HCT116 (cell line): Measurements from ENCODE around the gene ARRDC3. TPM values are rescaled to one million over a fixed set of nuclear protein-coding genes. Genes with fewer than 3 reads are reported as not detected.
"Not testable (repeated sequence)": the region's sequence is repeated elsewhere in the genome, so short reads cannot be mapped to it uniquely, and the experiment has no call there.

Source experiments
- ATAC-seq: fragments of 200-7000 bp; cut with Tn5 transposase; 2 replicates; pipeline ENCODE4 v1.9.1; 2020; ENCODE audit warnings: mild to moderate bottlenecking, moderate library complexity
- BruUV-seq: library from RNA; stranded (reverse); fragments of 400-500 nt; replicated peaks from 2 replicates; lab custom pipeline; 2021; lab: Mats Ljungman, UMichigan
- CTCF ChIA-PET: fragments of 300-600 bp; sonication (Branson Sonifier 250); formaldehyde crosslinking; loops from one replicate; lab custom pipeline; 2021; ENCODE audit warnings: antibody characterized with exemption; lab: Charles Lee
- POLR2A ChIA-PET: fragments of 300-600, 350-600 bp; sonication (Branson Sonifier 250); formaldehyde crosslinking; loops from one replicate; lab custom pipeline; 2021; ENCODE audit warnings: antibody characterized with exemption; lab: Charles Lee
- RAD21 ChIA-PET, 2 experiments: fragments of 300-600 bp; sonication (Branson Sonifier 250); formaldehyde crosslinking; loops; one replicate each; lab custom pipeline; 2023; ENCODE audit warnings: low total read pairs in 2 of 2; ENCODE audit not compliant: uncharacterized antibody in 2 of 2, unreplicated experiment in 2 of 2, low non-redundant PET in 1 of 2; lab: Charles Lee
- DNase-seq: peaks from one replicate; pipeline ENCODE4 v3.0.0-alpha.2; 2010; ENCODE audit warnings: low read depth, low spot score
- H2AFZ ChIP-seq: fragments of 200-600 bp; shearing (Covaris generic), sonication (generic); 2 replicates; pipeline ENCODE4 v1.6.1; 2017; ENCODE audit warnings: low read depth, mixed run types, mixed read lengths, antibody characterized with exemption, low read length; ENCODE audit not compliant: poor library complexity, severe bottlenecking
- H3K27ac ChIP-seq: 2 replicates; pipeline ENCODE4 v1.5.1; 2012; ENCODE audit warnings: low read depth, low read length
- H3K27me3 ChIP-seq: fragments of 200-600 bp; sonication (generic); 2 replicates; pipeline ENCODE4 v1.6.1; 2016; ENCODE audit warnings: mixed run types, low read length, mixed read lengths; ENCODE audit not compliant: insufficient read depth
- H3K36me3 ChIP-seq, 2 experiments: fragments of 200-500 bp in 1 of 2; fragments of 200-600 bp in 1 of 2; sonication (Bioruptor generic) in 1 of 2; sonication (generic) in 1 of 2; 2 replicates each; pipeline versions ENCODE4 v1.5.1 to v1.6.1; 2014 to 2016; ENCODE audit warnings: low read length in 2 of 2, inconsistent platforms in 1 of 2, mixed read lengths in 1 of 2, mixed run types in 1 of 2; ENCODE audit not compliant: insufficient read depth in 2 of 2, control insufficient read depth in 1 of 2
- H3K4me1 ChIP-seq, 2 experiments: fragments of 200-600 bp in 1 of 2; sonication (generic) in 1 of 2; 2 replicates each; pipeline versions ENCODE4 v1.5.1 to v1.6.1; 2012 to 2017; ENCODE audit warnings: low read length in 2 of 2, inconsistent platforms in 1 of 2, mild to moderate bottlenecking in 1 of 2, mixed read lengths in 1 of 2, mixed run types in 1 of 2, moderate library complexity in 1 of 2; ENCODE audit not compliant: insufficient read depth in 2 of 2, control insufficient read depth in 1 of 2
- H3K4me2 ChIP-seq: fragments of 200-600 bp; sonication (generic); 2 replicates; pipeline ENCODE4 v1.6.1; 2017; ENCODE audit warnings: mixed run types, low read length, mixed read lengths
- H3K4me3 ChIP-seq, 2 experiments: fragments of 200-600 bp in 1 of 2; sonication (generic) in 1 of 2; replicated peaks in 1 of 2; 2 replicates each; pipeline ENCODE4 v1.5.1; 2011 to 2016; ENCODE audit warnings: low read length in 2 of 2, control low read depth in 1 of 2, low read depth in 1 of 2, mild to moderate bottlenecking in 1 of 2, mixed read lengths in 1 of 2, mixed run types in 1 of 2
- H3K79me2 ChIP-seq: fragments of 200-600 bp; sonication (generic); 2 replicates; pipeline ENCODE4 v1.6.1; 2017; ENCODE audit warnings: mild to moderate bottlenecking, mixed run types, low read length, moderate library complexity, mixed read lengths; ENCODE audit not compliant: insufficient read depth
- H3K9ac ChIP-seq: fragments of 200-600 bp; sonication (generic); 2 replicates; pipeline ENCODE4 v1.6.1; 2016; ENCODE audit warnings: low read length, mixed read lengths
- H3K9me2 ChIP-seq: fragments of 200-600 bp; sonication (generic), shearing (Covaris generic); 2 replicates; pipeline ENCODE4 v1.6.1; 2017; ENCODE audit warnings: mixed run types, mild to moderate bottlenecking, moderate library complexity; ENCODE audit not compliant: insufficient read depth
- H3K9me3 ChIP-seq, 2 experiments: fragments of 200-500 bp in 1 of 2; fragments of 200-600 bp in 1 of 2; sonication (Bioruptor generic) in 1 of 2; sonication (generic) in 1 of 2; 2 replicates each; pipeline ENCODE4 v1.6.1; 2014 to 2017; ENCODE audit warnings: low read length in 2 of 2, mixed read lengths in 2 of 2, inconsistent platforms in 1 of 2, low read depth in 1 of 2, mild to moderate bottlenecking in 1 of 2, mixed run types in 1 of 2, moderate library complexity in 1 of 2; ENCODE audit not compliant: control insufficient read depth in 1 of 2, insufficient read depth in 1 of 2
- H4K20me1 ChIP-seq: fragments of 200-600 bp; sonication (generic), shearing (Covaris generic); 2 replicates; pipeline ENCODE4 v1.6.1; 2017; ENCODE audit warnings: mixed run types, mild to moderate bottlenecking, moderate library complexity; ENCODE audit not compliant: insufficient read depth
- ATF3 ChIP-seq: IDR thresholded peaks from 2 replicates; pipeline ENCODE4 v1.6.1; 2012
- CTCF ChIP-seq, 3 experiments: fragments of 200-600 bp in 1 of 3; sonication (generic) in 1 of 3; IDR thresholded peaks in 2 of 3; conservative IDR thresholded peaks in 1 of 3; 2 replicates each; pipeline ENCODE4 v1.5.1; 2012 to 2017; ENCODE audit warnings: low read depth in 2 of 3, low read length in 2 of 3, antibody characterized with exemption in 1 of 3, borderline replicate concordance in 1 of 3, control low read depth in 1 of 3, mild to moderate bottlenecking in 1 of 3, mixed read lengths in 1 of 3, mixed run types in 1 of 3, moderate library complexity in 1 of 3; ENCODE audit not compliant: insufficient read depth in 1 of 3
- EZH2 ChIP-seq: fragments of 200-600 bp; sonication (generic); IDR thresholded peaks from 2 replicates; pipeline ENCODE4 v1.6.1; 2017; ENCODE audit warnings: antibody characterized with exemption, mixed run types
- EZH2phosphoT487 ChIP-seq: fragments of 200-600 bp; IDR thresholded peaks from 2 replicates; pipeline ENCODE4 v1.6.1; 2018; ENCODE audit warnings: antibody characterized with exemption, borderline replicate concordance
- JUND ChIP-seq: IDR thresholded peaks from 2 replicates; pipeline ENCODE4 v1.6.1; 2012
- POLR2AphosphoS5 ChIP-seq: IDR thresholded peaks from 2 replicates; pipeline ENCODE4 v1.6.1; 2011; ENCODE audit warnings: mild to moderate bottlenecking, low read depth, low read length, moderate library complexity
- RAD21 ChIP-seq: IDR thresholded peaks from 2 replicates; pipeline ENCODE4 v1.6.1; 2012; ENCODE audit warnings: low read depth, mild to moderate bottlenecking
- SIN3A ChIP-seq: IDR thresholded peaks from 2 replicates; pipeline ENCODE4 v1.6.1; 2012; ENCODE audit warnings: low read depth
- YY1 ChIP-seq: IDR thresholded peaks from 2 replicates; pipeline ENCODE4 v1.6.1; 2011; ENCODE audit warnings: low read length, low read depth, moderate library complexity, mild to moderate bottlenecking; ENCODE audit not compliant: insufficient replicate concordance; ENCODE audit errors: extremely low read depth
- ZFX ChIP-seq: fragments of 450-650 bp; IDR thresholded peaks from 2 replicates; pipeline ENCODE4 v1.6.1; 2017
- intact Hi-C: fragments of 100-400 bp; cut with micrococcal nuclease; formaldehyde crosslinking; loops from 2 replicates; pipeline ENCODE4 v1.10.0; 2022
- total RNA-seq: library from RNA; stranded (reverse); gene quantifications from one replicate; pipeline ENCODE4 v1.2.1, GENCODE V29; 2021; ENCODE audit not compliant: unreplicated experiment
- TF ChIP-seq, protein P1 (sequence below): IDR thresholded peaks from 2 replicates; pipeline ENCODE4 v1.6.1; 2012; ENCODE audit warnings: low read depth

The ARRDC3 gene
- total RNA-seq, 1 experiment from 2014 or later = 41.5 TPM

DNA sequence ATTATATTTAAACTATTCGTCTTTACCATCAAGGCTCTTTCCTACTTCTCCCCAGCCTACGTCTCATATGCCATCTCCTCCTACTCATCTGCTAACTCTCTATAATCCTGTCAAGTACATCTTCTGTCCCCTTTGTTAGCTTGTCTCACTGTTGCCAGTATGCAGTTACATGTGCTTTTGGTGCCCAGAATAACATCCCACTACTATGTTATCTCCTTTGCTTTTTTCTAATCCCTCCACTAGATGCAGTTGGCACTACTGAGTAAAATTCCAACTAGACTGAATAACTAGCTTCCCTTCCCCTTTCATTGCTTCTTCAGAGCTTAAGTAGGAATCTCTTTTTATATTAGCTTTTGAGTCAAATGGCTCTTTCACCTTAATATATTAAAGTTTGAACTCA is 3.0 kb upstream of the ARRDC3 start:
- Histone ChIP-seq H3K9me2 (no peaks in the 10 kb centered on the region), H3K36me3 (no peaks in the 10 kb centered on the region; a peak in 1 of 4 replicates), H3K9ac (no peak overlapping the region), H3K9me3 (no peaks in the 10 kb centered on the region), H3K4me2 (no peak overlapping the region), H2AFZ (no peak overlapping the region), H3K27ac (no peak overlapping the region), H3K79me2 (peaks cover 20% of the 10 kb centered on the region), H3K4me3 (no peak overlapping the region), H3K27me3 (no peaks in the 10 kb centered on the region), H4K20me1 (no peaks in the 10 kb centered on the region), H3K4me1 (peaks cover 9 to 24% of the 10 kb centered on the region in 2 experiments; a peak in 3 of 4 replicates)
- RAD21 ChIA-PET = interaction anchor here in 1 of 2 experiments (2.4 kb wide), 1 partner anchor 166 kb away, joined by 17 read pairs; no protein-coding TSS in a partner anchor
- DNase-seq (no peak), ATAC-seq (no peak)
- no TSS peak for BruUV-seq
- no peak for TF ChIP-seq POLR2AphosphoS5
- TF ChIP-seq RAD21 = no peak
- no peak for TF ChIP-seq ZFX
- no peak for TF ChIP-seq CTCF (IDR thresholded peaks at IDR 0.05 in 2 of 3, conservative IDR thresholded peaks at IDR 0.05 in 1 of 3; ENCODE audit: borderline replicate concordance in 1 of 3, insufficient read depth in 1 of 3, low read depth in 2 of 3, low read length in 2 of 3)
- TF ChIP-seq JUND = no peak
- TF ChIP-seq EZH2 = no peak
- TF ChIP-seq, protein P1, sequence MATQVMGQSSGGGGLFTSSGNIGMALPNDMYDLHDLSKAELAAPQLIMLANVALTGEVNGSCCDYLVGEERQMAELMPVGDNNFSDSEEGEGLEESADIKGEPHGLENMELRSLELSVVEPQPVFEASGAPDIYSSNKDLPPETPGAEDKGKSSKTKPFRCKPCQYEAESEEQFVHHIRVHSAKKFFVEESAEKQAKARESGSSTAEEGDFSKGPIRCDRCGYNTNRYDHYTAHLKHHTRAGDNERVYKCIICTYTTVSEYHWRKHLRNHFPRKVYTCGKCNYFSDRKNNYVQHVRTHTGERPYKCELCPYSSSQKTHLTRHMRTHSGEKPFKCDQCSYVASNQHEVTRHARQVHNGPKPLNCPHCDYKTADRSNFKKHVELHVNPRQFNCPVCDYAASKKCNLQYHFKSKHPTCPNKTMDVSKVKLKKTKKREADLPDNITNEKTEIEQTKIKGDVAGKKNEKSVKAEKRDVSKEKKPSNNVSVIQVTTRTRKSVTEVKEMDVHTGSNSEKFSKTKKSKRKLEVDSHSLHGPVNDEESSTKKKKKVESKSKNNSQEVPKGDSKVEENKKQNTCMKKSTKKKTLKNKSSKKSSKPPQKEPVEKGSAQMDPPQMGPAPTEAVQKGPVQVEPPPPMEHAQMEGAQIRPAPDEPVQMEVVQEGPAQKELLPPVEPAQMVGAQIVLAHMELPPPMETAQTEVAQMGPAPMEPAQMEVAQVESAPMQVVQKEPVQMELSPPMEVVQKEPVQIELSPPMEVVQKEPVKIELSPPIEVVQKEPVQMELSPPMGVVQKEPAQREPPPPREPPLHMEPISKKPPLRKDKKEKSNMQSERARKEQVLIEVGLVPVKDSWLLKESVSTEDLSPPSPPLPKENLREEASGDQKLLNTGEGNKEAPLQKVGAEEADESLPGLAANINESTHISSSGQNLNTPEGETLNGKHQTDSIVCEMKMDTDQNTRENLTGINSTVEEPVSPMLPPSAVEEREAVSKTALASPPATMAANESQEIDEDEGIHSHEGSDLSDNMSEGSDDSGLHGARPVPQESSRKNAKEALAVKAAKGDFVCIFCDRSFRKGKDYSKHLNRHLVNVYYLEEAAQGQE = no peak
- no peak for TF ChIP-seq YY1
- TF ChIP-seq SIN3A = no peak
- TF ChIP-seq EZH2phosphoT487 = no peak
- no peak for TF ChIP-seq ATF3
- CTCF ChIA-PET = interaction anchor here (0.6 to 5.3 kb wide), 8 partner anchors 19 to 279 kb away, joined by 3 to 111 read pairs (median 4); no protein-coding TSS in a partner anchor
- intact Hi-C loops = loop anchor here (10.0 kb wide), 2 partner anchors 451 to 521 kb away; no protein-coding TSS in a partner anchor
- POLR2A ChIA-PET = interaction anchor here (1.6 kb wide), 1 partner anchor 166 kb away, joined by 4 read pairs; no protein-coding TSS in a partner anchor

DNA sequence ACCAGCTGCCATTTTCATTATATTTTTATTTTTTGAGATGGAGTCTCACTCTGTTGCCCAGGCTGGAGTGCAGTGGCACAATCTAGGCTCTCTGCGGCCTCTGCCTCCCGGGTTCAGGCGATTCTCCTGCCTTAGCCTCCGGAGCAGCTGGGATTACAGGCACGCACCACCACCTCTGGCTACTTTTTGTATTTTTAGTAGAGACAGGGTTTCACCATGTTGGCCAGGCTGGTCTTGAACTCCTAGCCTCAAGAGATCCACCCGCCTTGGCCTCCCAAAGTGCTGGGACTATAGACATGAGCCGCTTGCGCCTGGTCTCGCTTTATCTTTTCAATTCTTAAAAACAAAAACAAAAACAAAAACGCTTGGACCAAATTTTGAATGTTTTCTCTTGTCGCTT is 2.5 kb upstream of the ARRDC3 start:
- not testable (repeated sequence) for H3K9me3 ChIP-seq, H3K36me3 ChIP-seq, H3K4me2 ChIP-seq, H3K27ac ChIP-seq, BruUV-seq, ATAC-seq, H2AFZ ChIP-seq, DNase-seq, H3K27me3 ChIP-seq, H4K20me1 ChIP-seq, H3K4me3 ChIP-seq, H3K9ac ChIP-seq, H3K9me2 ChIP-seq
- ChIA-PET POLR2A (interaction anchor here (1.0 to 1.6 kb wide), 3 partner anchors 34 to 166 kb away, joined by 4 read pairs; no protein-coding TSS in a partner anchor), RAD21 (interaction anchor here (0.8 to 2.4 kb wide), 7 partner anchors 159 to 519 kb away, joined by 3 to 17 read pairs (median 7); no protein-coding TSS in a partner anchor), CTCF (interaction anchor here (0.7 to 5.3 kb wide), 28 partner anchors 8 to 583 kb away, joined by 3 to 111 read pairs (median 4); no protein-coding TSS in a partner anchor)
- Histone ChIP-seq H3K79me2 (peaks cover 24% of the 10 kb centered on the region), H3K4me1 (peaks cover 9 to 20% of the 10 kb centered on the region in 2 experiments; a peak in 3 of 4 replicates)
- intact Hi-C loops = loop anchor here (1.0 to 10.0 kb wide), 4 partner anchors 159 to 521 kb away; no protein-coding TSS in a partner anchor
